Measurements from ENCODE around the gene DRD1. TPM values are rescaled to one million over a fixed set of nuclear protein-coding genes. Genes with fewer than 3 reads are reported as not detected.
A peak's percentile ranks its signal among the peaks of the same experiment; 100 is the strongest.
"Not testable (repeated sequence)": the region's sequence is repeated elsewhere in the genome, so short reads cannot be mapped to it uniquely, and the experiment has no call there.

The DRD1 gene
- total RNA-seq, 8 experiments from 2014 or later = 0.08 to 18.5 (median 1.3) TPM

GRCh38 chr5:175444905-175445456, 999 bp upstream of the DRD1 start:
- WGBS, 10 experiments = 0 to 80% (median 52%) methylated on average over 1 to 25 of the region's 37 CpGs; no CpG with 5 or more reads in 3 of the 10 experiments
- Histone ChIP-seq H3K4me1 (replicated peaks in 1 of 2) (no peaks in the 10 kb centered on the region), H3K4me3 (peak overlapping the region in 4 of 5 donors; percentile 28 to 38 (median 36)), H3K27ac (no peak overlapping the region)
- in situ Hi-C loops (cut with MboI; ENCODE audit: low pct_unique_long_range_greater_than_20kb in 2 of 9, low sequenced_read_pairs in 9 of 9, unreplicated experiment in 9 of 9) = loop anchor here (5.0 to 25.0 kb wide), 5 partner anchors 233 to 500 kb away; no protein-coding TSS in a partner anchor
- no peak for ATAC-seq (replicated peaks in 6 of 8)

- WGBS, 10 experiments = 0 to 75% (median 13%) methylated on average over 2 to 12 of the region's 29 CpGs; no CpG with 5 or more reads in 1 of the 10 experiments
- peak in 1 of 8 experiments; percentile 4 for ATAC-seq (replicated peaks in 6 of 8)
- H3K4me1 ChIP-seq (replicated peaks in 1 of 2) = no peaks in the 10 kb centered on the region
- peak overlapping the region in 4 of 5 donors; percentile 28 to 38 (median 36) for H3K4me3 ChIP-seq
- in situ Hi-C loops (cut with MboI; ENCODE audit: low pct_unique_long_range_greater_than_20kb in 2 of 9, low sequenced_read_pairs in 9 of 9, unreplicated experiment in 9 of 9) = loop anchor here in 8 of 9 experiments (10.0 to 25.0 kb wide), 4 partner anchors 231 to 499 kb away; no protein-coding TSS in a partner anchor
- H3K27ac ChIP-seq = no peak overlapping the region
Observed at GRCh38 chr5:175443514-175444059, 395 bp downstream of the DRD1 start.

- Histone ChIP-seq H3K4me3 (no peak overlapping the region), H3K27ac (no peak overlapping the region), H3K4me1 (replicated peaks in 1 of 2) (no peaks in the 10 kb centered on the region)
- WGBS, 10 experiments = 56 to 100% (median 86%) methylated on average over 1 to 3 of the region's 3 CpGs; no CpG with 5 or more reads in 1 of the 10 experiments
- no peak for ATAC-seq (replicated peaks in 6 of 8)
- in situ Hi-C loops (cut with MboI; ENCODE audit: low pct_unique_long_range_greater_than_20kb in 2 of 9, low sequenced_read_pairs in 9 of 9, unreplicated experiment in 9 of 9) = loop anchor here in 3 of 9 experiments (25.0 kb wide), 2 partner anchors 226 to 476 kb away; no protein-coding TSS in a partner anchor
Observed at GRCh38 chr5:175438234-175438857, 5.6 kb downstream of the DRD1 start.

DNA sequence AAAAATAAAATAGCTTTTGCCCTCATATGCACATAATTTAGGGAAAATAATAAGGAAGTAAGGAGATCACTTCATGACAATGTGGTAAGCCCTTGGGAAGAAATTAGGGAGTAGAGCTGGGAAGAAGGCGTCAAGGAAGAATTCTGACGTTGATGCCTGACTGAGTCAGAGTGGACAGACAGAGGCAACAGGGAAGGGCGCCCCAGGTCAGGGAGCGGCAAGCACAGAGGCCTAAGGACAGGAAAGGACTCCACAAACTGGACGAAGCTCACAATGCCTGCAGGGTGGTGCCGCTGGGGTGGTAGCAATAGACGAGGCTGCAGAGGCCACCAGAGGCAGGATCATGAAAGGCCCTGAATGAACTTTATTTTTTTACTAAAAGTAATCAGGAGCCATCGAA, 7.6 kb downstream of the DRD1 start:
- WGBS, 10 experiments = 0 to 67% (median 50%) methylated on average over 1 to 8 of the region's 8 CpGs
- peak in 3 of 8 experiments; percentile 96 to 98 (median 97) for ATAC-seq (replicated peaks in 6 of 8)
- in situ Hi-C loops (cut with MboI; ENCODE audit: low pct_unique_long_range_greater_than_20kb in 2 of 9, low sequenced_read_pairs in 9 of 9, unreplicated experiment in 9 of 9) = loop anchor here in 3 of 9 experiments (25.0 kb wide), 2 partner anchors 224 to 474 kb away; no protein-coding TSS in a partner anchor
- H3K27ac ChIP-seq = no peak overlapping the region
- no peaks in the 10 kb centered on the region for H3K4me1 ChIP-seq (replicated peaks in 1 of 2)
- H3K4me3 ChIP-seq = no peak overlapping the region

GRCh38 chr5:175434800-175435199, 9.2 kb downstream of the DRD1 start:
- no peak overlapping the region for H3K27ac ChIP-seq
- 0 to 85% (median 59%) methylated on average over 1 to 4 of the region's 6 CpGs for WGBS, 10 experiments
- no peak overlapping the region for H3K4me3 ChIP-seq
- H3K4me1 ChIP-seq (replicated peaks in 1 of 2) = no peaks in the 10 kb centered on the region
- in situ Hi-C loops (cut with MboI; ENCODE audit: low pct_unique_long_range_greater_than_20kb in 2 of 9, low sequenced_read_pairs in 9 of 9, unreplicated experiment in 9 of 9) = loop anchor here in 3 of 9 experiments (25.0 kb wide), 2 partner anchors 222 to 472 kb away; no protein-coding TSS in a partner anchor
- no peak for ATAC-seq (replicated peaks in 6 of 8)

GRCh38 chr5:175427762-175428161, 16.2 kb downstream of the DRD1 start:
- 0 to 100% (median 70%) methylated on average over 1 to 2 of the region's 2 CpGs; no CpG with 5 or more reads in 1 of the 10 experiments for WGBS, 10 experiments
- ATAC-seq (replicated peaks in 6 of 8) = peak in 2 of 8 experiments; percentile 50 to 94
- in situ Hi-C loops (cut with MboI; ENCODE audit: low pct_unique_long_range_greater_than_20kb in 2 of 9, low sequenced_read_pairs in 9 of 9, unreplicated experiment in 9 of 9) = loop anchor here in 3 of 9 experiments (25.0 kb wide), 2 partner anchors 215 to 465 kb away; no protein-coding TSS in a partner anchor
- no peak overlapping the region for H3K27ac ChIP-seq
- no peak overlapping the region for H3K4me3 ChIP-seq
- no peaks in the 10 kb centered on the region for H3K4me1 ChIP-seq (replicated peaks in 1 of 2)

- in situ Hi-C loops (cut with MboI; ENCODE audit: low pct_unique_long_range_greater_than_20kb in 2 of 9, low sequenced_read_pairs in 9 of 9, unreplicated experiment in 9 of 9); H3K27ac ChIP-seq; H3K4me1 ChIP-seq (replicated peaks in 1 of 2); H3K4me3 ChIP-seq: not testable (repeated sequence)
- ATAC-seq (replicated peaks in 6 of 8) = peak in 2 of 8 experiments; percentile 84 to 89
Observed at GRCh38 chr5:175424594-175424993, 19.4 kb downstream of the DRD1 start.

DNA sequence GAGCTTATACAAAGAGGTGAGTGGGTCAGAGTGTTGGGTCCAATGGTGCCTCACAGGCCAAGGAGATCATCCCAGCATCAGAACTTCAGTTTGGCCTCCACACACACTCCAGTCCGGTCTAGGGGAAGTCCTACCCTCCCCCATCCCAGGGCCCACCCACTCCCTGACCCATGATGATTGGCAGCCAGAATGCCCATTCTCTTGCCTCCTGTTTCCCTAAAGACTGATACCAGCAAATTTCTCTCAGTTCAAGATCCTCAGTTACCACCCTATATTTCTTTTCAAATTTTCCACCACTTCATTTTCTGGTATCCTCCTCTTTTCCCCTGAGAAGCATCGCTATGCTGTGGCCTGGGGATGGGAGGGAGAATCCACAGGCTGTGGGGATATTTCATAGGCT, 21.9 kb downstream of the DRD1 start:
- 20 to 89% (median 67%) methylated on average over 1 to 2 of the region's 2 CpGs; no CpG with 5 or more reads in 5 of the 10 experiments for WGBS, 10 experiments
- ATAC-seq (replicated peaks in 6 of 8) = no peak
- in situ Hi-C loops (cut with MboI; ENCODE audit: low pct_unique_long_range_greater_than_20kb in 2 of 9, low sequenced_read_pairs in 9 of 9, unreplicated experiment in 9 of 9) = no loop called here

GRCh38 chr5:175420383-175420782, 23.6 kb downstream of the DRD1 start:
- Histone ChIP-seq H3K4me3 (no peak overlapping the region), H3K4me1 (replicated peaks in 1 of 2) (no peaks in the 10 kb centered on the region), H3K27ac (no peak overlapping the region)
- in situ Hi-C loops (cut with MboI; ENCODE audit: low pct_unique_long_range_greater_than_20kb in 2 of 9, low sequenced_read_pairs in 9 of 9, unreplicated experiment in 9 of 9) = no loop called here
- no peak for ATAC-seq (replicated peaks in 6 of 8)

More for the DNA sequence above, 21.9 kb downstream of the DRD1 start:
- Histone ChIP-seq H3K27ac (no peak overlapping the region), H3K4me3 (no peak overlapping the region), H3K4me1 (replicated peaks in 1 of 2) (no peaks in the 10 kb centered on the region)

DNA sequence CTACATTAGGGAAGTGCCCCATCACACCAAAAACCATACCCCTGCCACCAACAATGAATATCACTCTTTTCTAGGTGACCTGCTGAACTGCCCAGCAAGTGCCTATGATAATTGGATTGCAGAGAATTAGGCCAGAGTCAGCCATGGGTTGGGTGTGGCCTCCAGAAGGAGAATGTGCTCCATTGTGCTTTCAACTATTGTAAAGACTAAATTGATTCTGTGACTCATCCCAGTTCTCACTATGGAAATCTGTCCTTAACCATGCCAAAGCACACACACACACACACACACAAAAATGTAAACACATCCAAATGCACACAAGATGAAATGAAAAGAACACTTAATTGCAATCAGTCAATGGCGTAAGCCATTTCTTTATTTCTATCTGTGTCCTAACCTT, 25.7 kb downstream of the DRD1 start:
- H3K4me1 ChIP-seq (replicated peaks in 1 of 2) = no peaks in the 10 kb centered on the region
- ATAC-seq (replicated peaks in 6 of 8) = peak; percentile 60 to 99 (median 67)

GRCh38 chr5:175417384-175417783, 26.6 kb downstream of the DRD1 start:
- Histone ChIP-seq H3K4me1 (replicated peaks in 1 of 2) (no peaks in the 10 kb centered on the region), H3K4me3 (no peak overlapping the region), H3K27ac (no peak overlapping the region)
- no peak for ATAC-seq (replicated peaks in 6 of 8)
- WGBS, 10 experiments = 43 to 100% (median 90%) methylated on average over 1 to 2 of the region's 2 CpGs; no CpG with 5 or more reads in 1 of the 10 experiments
- in situ Hi-C loops (cut with MboI; ENCODE audit: low pct_unique_long_range_greater_than_20kb in 2 of 9, low sequenced_read_pairs in 9 of 9, unreplicated experiment in 9 of 9) = no loop called here

More for the DNA sequence above, 25.7 kb downstream of the DRD1 start:
- in situ Hi-C loops (cut with MboI; ENCODE audit: low pct_unique_long_range_greater_than_20kb in 2 of 9, low sequenced_read_pairs in 9 of 9, unreplicated experiment in 9 of 9) = no loop called here
- no peak overlapping the region for H3K27ac ChIP-seq
- H3K4me3 ChIP-seq = no peak overlapping the region
- 33 to 100% (median 94%) methylated on average over 1 of the region's 1 CpG; no CpG with 5 or more reads in 4 of the 10 experiments for WGBS, 10 experiments

GRCh38 chr5:175415303-175415702, 28.7 kb downstream of the DRD1 start:
- no peak overlapping the region for H3K27ac ChIP-seq
- ATAC-seq (replicated peaks in 6 of 8) = no peak
- no peaks in the 10 kb centered on the region for H3K4me1 ChIP-seq (replicated peaks in 1 of 2)
- no peak overlapping the region for H3K4me3 ChIP-seq
- in situ Hi-C loops (cut with MboI; ENCODE audit: low pct_unique_long_range_greater_than_20kb in 2 of 9, low sequenced_read_pairs in 9 of 9, unreplicated experiment in 9 of 9) = no loop called here
- 0 to 100% (median 98%) methylated on average over 1 to 2 of the region's 2 CpGs; no CpG with 5 or more reads in 2 of the 10 experiments for WGBS, 10 experiments

- Histone ChIP-seq H3K4me1 (replicated peaks in 1 of 2) (no peaks in the 10 kb centered on the region), H3K4me3 (no peak overlapping the region), H3K27ac (no peak overlapping the region)
- in situ Hi-C loops (cut with MboI; ENCODE audit: low pct_unique_long_range_greater_than_20kb in 2 of 9, low sequenced_read_pairs in 9 of 9, unreplicated experiment in 9 of 9) = no loop called here
- ATAC-seq (replicated peaks in 6 of 8) = no peak
- 26 to 87% (median 63%) methylated on average over 1 to 2 of the region's 2 CpGs; no CpG with 5 or more reads in 1 of the 10 experiments for WGBS, 10 experiments
Observed at GRCh38 chr5:175410926-175411325, 33.1 kb downstream of the DRD1 start.
